ENCODE results near the gene SH3PXD2B.

Gene SH3PXD2B

DNA sequence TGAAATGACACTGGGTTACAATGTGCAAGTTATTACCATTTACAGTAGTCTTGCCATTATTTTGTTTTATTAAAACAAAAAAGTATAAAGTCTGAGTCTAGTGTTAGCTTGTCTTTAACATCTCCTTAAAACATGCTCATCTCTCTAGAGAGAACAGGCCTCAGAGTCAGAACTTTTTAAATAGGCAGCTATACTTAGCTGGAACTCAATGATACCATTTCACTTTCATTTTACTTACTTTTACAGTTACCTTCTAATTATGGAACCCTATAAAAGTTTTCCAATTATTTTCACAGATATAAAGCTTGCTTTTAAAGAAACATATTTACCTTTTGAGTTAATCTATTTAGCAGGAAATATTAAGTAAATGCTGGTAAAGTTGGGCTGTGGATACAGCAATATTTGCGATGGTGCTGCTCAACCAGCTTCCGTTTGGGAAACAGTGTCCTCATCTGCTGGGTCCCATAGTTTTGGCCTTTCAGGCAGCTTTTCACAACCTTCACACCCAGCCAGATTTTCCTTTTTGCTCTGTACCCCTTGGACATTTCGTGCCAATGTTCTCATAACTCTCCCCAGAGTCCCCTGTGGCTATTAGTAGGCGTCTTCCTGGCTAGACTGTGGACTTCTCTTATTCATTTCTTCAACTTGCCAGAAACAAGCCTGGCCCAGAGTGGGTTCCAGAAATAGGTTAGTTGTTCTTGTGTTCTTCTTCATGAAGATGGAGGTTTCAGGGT, 134.4 kb downstream of the SH3PXD2B start:
- no peak overlapping the region for H3K27ac ChIP-seq
- DNase-seq (ENCODE audit: low spot score): no peak
- CTCF ChIA-PET: interaction anchor here (0.5 to 1.0 kb wide), 2 partner anchors 313 to 503 kb away, joined by 3 to 4 read pairs; partner anchors contain the start of gene FBXW11
- TF ChIP-seq, protein P1, sequence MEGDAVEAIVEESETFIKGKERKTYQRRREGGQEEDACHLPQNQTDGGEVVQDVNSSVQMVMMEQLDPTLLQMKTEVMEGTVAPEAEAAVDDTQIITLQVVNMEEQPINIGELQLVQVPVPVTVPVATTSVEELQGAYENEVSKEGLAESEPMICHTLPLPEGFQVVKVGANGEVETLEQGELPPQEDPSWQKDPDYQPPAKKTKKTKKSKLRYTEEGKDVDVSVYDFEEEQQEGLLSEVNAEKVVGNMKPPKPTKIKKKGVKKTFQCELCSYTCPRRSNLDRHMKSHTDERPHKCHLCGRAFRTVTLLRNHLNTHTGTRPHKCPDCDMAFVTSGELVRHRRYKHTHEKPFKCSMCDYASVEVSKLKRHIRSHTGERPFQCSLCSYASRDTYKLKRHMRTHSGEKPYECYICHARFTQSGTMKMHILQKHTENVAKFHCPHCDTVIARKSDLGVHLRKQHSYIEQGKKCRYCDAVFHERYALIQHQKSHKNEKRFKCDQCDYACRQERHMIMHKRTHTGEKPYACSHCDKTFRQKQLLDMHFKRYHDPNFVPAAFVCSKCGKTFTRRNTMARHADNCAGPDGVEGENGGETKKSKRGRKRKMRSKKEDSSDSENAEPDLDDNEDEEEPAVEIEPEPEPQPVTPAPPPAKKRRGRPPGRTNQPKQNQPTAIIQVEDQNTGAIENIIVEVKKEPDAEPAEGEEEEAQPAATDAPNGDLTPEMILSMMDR (conservative IDR thresholded peaks at IDR 0.05; ENCODE audit: low read depth): no peak
- POLR2A ChIA-PET (ENCODE audit: low non-redundant PET): no interaction called here

DNA sequence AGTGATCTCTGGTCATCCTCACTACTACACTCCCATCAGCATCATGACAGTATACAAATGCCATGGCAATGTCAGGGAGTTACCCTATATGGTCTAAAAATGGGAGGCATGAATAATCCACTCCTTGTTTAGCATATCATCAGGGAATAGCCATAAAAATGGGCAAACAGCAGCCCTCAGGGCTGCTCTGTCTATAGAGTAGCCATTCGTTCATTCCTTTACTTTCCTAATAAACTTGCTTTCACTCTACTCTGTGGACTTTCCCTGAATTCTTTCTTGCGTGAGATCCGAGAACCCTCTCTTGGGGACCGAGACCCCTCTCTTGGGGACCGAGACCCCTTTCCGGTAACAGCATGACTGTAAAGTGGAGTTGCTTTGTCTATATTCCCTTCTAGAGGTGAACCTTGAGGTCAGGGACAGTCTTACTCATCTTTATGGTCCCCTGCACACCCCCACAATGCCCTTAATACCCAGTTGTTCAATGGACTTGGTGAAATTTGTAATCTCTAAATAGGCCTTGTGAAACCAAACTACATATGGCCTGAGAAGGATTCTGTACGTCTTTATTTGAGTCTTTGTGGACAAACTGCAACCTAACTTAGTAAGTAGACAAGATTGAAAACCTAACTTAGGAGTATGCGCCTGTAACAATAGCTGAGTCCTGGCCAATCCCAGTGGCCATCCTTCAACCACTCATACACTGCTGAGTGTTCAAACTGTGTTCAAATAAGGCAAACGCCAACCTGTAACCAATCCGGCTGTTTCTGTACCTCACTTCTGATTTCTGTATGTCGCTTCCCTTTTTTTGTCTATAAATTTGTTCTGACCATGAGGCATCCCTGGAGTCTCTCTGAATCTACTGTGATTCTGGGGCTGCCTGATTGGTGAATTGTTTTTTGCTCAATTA, 138.5 kb downstream of the SH3PXD2B start:
- ChIA-PET CTCF (interaction anchor here (0.6 kb wide), 1 partner anchor 135 kb away, joined by 3 read pairs; no protein-coding TSS in a partner anchor), POLR2A (ENCODE audit: low non-redundant PET) (no interaction called here)
- TF ChIP-seq, protein P1 (conservative IDR thresholded peaks at IDR 0.05; ENCODE audit: low read depth): no peak
- no peak for DNase-seq (ENCODE audit: low spot score)
- H3K27ac ChIP-seq: no peak overlapping the region

DNA sequence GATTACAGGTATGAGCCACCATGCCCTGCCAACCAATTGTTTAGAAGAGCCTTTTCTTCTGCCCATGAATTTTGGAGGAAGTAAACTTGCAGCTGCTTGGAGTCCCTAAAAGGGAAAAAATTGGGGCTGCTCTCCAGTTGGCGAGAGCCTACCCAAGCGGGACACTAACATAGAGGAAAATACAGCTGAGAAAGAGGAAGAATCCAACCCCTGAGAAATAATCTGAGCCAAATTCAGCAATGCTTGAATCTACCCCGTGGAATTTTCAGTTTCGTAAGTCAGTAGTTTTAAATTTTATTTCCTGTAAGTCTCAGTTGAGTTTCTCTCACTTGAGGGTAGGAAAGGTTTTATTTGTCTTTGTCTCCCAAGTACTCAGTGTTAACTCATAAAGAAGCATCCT, 140.4 kb downstream of the SH3PXD2B start:
- no peak overlapping the region for H3K27ac ChIP-seq
- no peak for DNase-seq (ENCODE audit: low spot score)
- ChIA-PET CTCF (interaction anchor here (0.6 kb wide), 1 partner anchor 84 kb away, joined by 3 read pairs; no protein-coding TSS in a partner anchor), POLR2A (ENCODE audit: low non-redundant PET) (no interaction called here)
- TF ChIP-seq, protein P1 (conservative IDR thresholded peaks at IDR 0.05; ENCODE audit: low read depth): no peak

- no peak overlapping the region for H3K27ac ChIP-seq
- POLR2A ChIA-PET (ENCODE audit: low non-redundant PET): no interaction called here
- CTCF ChIA-PET: no interaction called here
- DNase-seq (ENCODE audit: low spot score): no peak
- TF ChIP-seq, protein P1 (conservative IDR thresholded peaks at IDR 0.05; ENCODE audit: low read depth): no peak
Observed at GRCh38 chr5:172312286-172312685, 142.0 kb downstream of the SH3PXD2B start.

GRCh38 chr5:172311605-172312004, 142.7 kb downstream of the SH3PXD2B start:
- H3K27ac ChIP-seq: no peak overlapping the region
- TF ChIP-seq, protein P1 (conservative IDR thresholded peaks at IDR 0.05; ENCODE audit: low read depth): no peak
- ChIA-PET CTCF (no interaction called here), POLR2A (ENCODE audit: low non-redundant PET) (no interaction called here)
- no peak for DNase-seq (ENCODE audit: low spot score)

DNA sequence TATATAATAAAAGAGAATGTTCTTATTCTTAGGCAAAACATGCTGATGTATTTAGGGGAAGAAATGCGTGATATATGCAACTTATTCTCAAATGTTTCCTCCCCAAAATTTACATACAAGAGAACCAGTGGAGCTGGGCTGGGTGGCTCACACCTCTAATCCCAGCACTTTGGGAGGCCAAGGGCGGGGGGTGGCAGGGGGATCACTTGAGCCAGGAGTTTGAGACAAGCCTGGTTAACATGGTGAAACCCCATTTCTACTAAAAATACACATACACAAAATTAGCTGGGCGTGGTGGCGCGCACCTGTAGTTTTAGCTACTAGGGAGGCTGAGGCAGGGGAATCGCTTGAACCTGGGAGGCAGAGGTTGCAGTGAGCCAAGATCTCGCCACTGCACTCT, 143.3 kb downstream of the SH3PXD2B start:
- TF ChIP-seq, protein P1 (conservative IDR thresholded peaks at IDR 0.05; ENCODE audit: low read depth): no peak
- CTCF ChIA-PET: no interaction called here
- POLR2A ChIA-PET (ENCODE audit: low non-redundant PET): no interaction called here
- no peak overlapping the region for H3K27ac ChIP-seq
- no peak for DNase-seq (ENCODE audit: low spot score)

All from RWPE1 (cell line).